Skeletal muscle tissue (tissue), 4 donors: Measurements from ENCODE around the gene TMEM131L. TPM values are rescaled to one million over a fixed set of nuclear protein-coding genes. Genes with fewer than 3 reads are reported as not detected.

Experiments used
- H3K27ac ChIP-seq: one replicate; pipeline ENCODE4 v1.7.0; 2013; ENCODE audit warnings: mild to moderate bottlenecking, low read depth, low read length, inconsistent platforms
- H3K27me3 ChIP-seq, 3 donors: one replicate each; pipeline ENCODE4 v1.7.0; 2013; ENCODE audit warnings: low read length in 3 of 3; ENCODE audit not compliant: control insufficient read depth in 3 of 3, insufficient read depth in 3 of 3
- H3K36me3 ChIP-seq, 3 donors: one replicate each; pipeline ENCODE4 v1.7.0; 2013; ENCODE audit warnings: low read length in 3 of 3; ENCODE audit not compliant: control insufficient read depth in 3 of 3, insufficient read depth in 3 of 3
- H3K4me1 ChIP-seq, 3 donors: one replicate each; pipeline ENCODE4 v1.7.0; 2013; ENCODE audit warnings: low read length in 3 of 3, mild to moderate bottlenecking in 3 of 3; ENCODE audit not compliant: control insufficient read depth in 3 of 3, insufficient read depth in 3 of 3
- H3K4me3 ChIP-seq, 3 donors: one replicate each; pipeline ENCODE4 v1.7.0; 2013; ENCODE audit warnings: low read length in 3 of 3
- H3K9ac ChIP-seq, 3 donors: one replicate each; pipeline ENCODE4 v1.7.0; 2013; ENCODE audit warnings: low read length in 3 of 3, mild to moderate bottlenecking in 3 of 3, moderate library complexity in 2 of 3, low read depth in 1 of 3
- H3K9me3 ChIP-seq, 3 donors: one replicate each; pipeline ENCODE4 v1.7.0; 2013; ENCODE audit warnings: low read length in 3 of 3; ENCODE audit not compliant: control insufficient read depth in 3 of 3
- total RNA-seq: library from RNA; depleted of rRNA; stranded (reverse); fragments of >200 nt; gene quantifications from one replicate; pipeline ENCODE4 v1.2.3, GENCODE V29; 2014
- donor health status: Osteomylitis.

Gene TMEM131L
- total RNA-seq, 1 donor from 2014 or later = 69.4 TPM

- Histone ChIP-seq H3K9me3 (no peaks in the 10 kb centered on the region), H3K4me3 (peak overlapping the region in 1 of 3 donors; percentile 24), H3K4me1 (peaks cover 30 to 40% (median 31%) of the 10 kb centered on the region in 3 donors)
These were observed 5.5 kb downstream of the TMEM131L start for GRCh38 chr4:153471698-153472093.

DNA sequence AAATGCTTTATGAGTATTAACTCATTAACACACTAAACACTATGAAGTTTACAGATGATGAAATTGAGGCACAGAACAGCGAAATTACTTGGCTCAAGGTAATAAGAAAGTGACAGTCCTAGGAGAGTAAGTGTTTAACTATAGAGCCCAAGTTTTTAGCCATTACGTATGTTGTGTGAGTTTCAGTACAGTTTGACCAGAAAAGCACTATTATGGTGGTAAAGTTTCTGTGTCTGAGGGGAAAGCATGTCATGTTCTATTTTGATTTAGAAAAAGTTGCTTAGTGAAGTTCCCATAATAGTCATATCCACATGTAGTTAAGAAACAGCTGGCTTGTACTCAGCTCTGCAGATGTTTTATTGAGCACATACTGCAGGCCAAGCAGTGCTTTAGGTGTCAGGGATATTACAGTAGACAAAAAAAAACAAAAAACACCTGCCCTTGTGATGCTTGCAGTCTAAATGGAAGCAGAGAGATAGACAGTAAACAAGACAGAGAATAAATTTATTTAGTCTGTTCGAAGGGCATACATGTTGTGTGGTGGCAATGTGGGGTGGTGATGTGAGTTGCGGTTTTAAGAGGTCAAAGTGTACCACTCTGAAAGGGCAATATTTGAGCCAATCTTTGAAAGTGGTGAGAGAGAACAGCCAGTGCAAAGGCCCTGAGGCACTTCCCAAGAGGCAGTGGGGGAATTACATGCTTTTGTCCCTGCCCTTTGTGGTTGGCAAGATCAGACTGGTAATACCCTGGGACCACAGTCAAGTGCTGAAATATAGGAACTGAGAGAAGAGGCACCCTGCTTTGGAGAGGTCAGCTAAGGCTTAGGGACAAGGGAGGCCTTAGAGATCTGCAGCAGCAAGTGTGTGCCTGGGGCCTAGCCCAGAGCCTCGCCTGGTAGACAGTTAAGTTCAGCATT is 6.2 kb downstream of the TMEM131L start:
- H3K4me3 ChIP-seq = no peak overlapping the region
- H3K4me1 ChIP-seq = peaks cover 26 to 40% (median 34%) of the 10 kb centered on the region in 3 donors
- no peak overlapping the region for H3K27ac ChIP-seq
- peak overlapping the region in 1 of 3 donors; percentile 19 for H3K9ac ChIP-seq
- no peaks in the 10 kb centered on the region for H3K9me3 ChIP-seq
- no peaks in the 10 kb centered on the region for H3K27me3 ChIP-seq
- peaks cover 7 to 12% (median 11%) of the 10 kb centered on the region in 3 donors for H3K36me3 ChIP-seq

More at GRCh38 chr4:153471698-153472093, 5.5 kb downstream of the TMEM131L start:
- H3K27ac ChIP-seq = no peak overlapping the region
- no peak overlapping the region for H3K9ac ChIP-seq
- no peaks in the 10 kb centered on the region for H3K27me3 ChIP-seq
- H3K36me3 ChIP-seq = peaks cover 7 to 12% (median 11%) of the 10 kb centered on the region in 3 donors

DNA sequence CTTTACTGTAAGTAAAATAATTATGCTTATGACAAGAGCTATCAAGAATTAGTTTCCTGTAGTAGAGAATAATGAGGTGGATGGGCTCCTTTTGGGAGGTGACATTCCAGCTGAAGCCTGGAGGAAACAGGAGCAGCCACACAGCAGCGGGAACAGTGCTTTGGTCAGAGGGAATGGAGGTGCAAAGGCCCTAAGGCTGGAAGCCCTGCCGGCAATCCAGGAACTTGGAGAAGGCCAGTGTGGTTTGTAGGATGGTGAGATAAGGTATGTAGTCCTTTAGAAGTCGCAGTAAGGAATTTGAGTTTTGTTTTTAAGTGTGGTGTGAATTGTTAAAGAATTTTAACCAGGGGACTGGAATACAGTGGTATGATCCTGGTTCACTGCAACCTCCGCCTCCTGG is 8.1 kb downstream of the TMEM131L start:
- no peaks in the 10 kb centered on the region for H3K9me3 ChIP-seq
- H3K4me1 ChIP-seq = peaks cover 19 to 41% (median 39%) of the 10 kb centered on the region in 3 donors
- peaks cover 7 to 12% (median 11%) of the 10 kb centered on the region in 3 donors for H3K36me3 ChIP-seq
- H3K27ac ChIP-seq = no peak overlapping the region
- H3K4me3 ChIP-seq = no peak overlapping the region
- no peaks in the 10 kb centered on the region for H3K27me3 ChIP-seq
- H3K9ac ChIP-seq = no peak overlapping the region

DNA sequence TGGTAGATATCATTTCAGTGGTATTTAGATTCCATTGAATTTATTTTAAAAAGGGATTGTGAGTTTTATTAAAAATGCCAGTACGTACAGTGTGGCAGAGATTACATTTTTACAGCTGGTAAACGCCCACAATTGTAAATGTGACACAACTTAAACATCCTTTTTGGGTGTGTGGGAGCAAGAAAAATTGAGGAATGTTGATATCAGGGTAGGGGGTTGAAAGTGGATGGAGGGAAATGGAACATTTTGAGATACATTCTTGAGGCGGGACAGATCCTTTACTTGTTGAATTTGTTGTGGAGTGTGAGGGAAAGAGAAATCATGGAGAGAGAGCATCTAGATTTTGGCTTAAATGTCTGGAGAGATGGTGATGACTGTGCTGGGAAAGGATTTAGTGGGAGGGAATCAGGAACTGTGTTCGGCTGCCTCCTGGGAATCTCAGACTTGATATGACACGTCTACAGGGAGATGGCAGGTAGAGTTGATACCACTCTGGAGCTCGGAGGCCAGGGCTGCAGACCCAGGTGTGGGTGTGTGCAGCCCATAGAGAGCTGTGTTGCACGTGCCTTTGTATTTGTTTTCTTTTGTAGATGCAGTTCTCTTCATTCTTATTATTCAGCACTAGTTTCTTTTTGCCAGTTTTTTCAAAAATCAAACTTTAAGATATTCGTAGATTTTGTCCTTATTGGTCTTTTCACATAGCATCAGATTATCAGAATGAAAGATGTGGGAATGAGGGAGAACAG is 10.8 kb downstream of the TMEM131L start:
- peak overlapping the region; percentile 28 for H3K27ac ChIP-seq

DNA sequence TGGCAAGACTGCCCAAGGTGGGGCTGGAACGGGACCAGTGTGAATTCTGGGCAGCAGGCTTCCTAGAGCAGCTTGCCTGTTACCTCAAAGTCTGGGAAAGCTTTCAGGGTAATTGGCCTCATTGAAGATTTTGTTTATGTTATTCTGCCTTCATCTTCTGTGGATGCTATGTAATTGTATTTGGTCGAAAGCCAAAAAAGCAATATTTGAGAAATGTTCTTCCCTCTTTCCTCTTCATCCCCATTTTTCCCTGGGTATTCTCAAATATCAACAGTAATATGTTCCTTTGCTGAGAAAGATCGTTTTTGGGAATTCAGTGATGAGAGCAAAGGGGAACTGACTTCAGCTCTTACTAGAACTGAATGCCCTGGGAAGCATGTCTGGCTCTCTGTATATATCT is 12.9 kb downstream of the TMEM131L start:
- peaks cover 3 to 14% (median 11%) of the 10 kb centered on the region in 3 donors for H3K36me3 ChIP-seq
- peak overlapping the region; percentile 61 for H3K27ac ChIP-seq
- peak overlapping the region in 1 of 3 donors; percentile 18 for H3K9ac ChIP-seq
- no peaks in the 10 kb centered on the region for H3K27me3 ChIP-seq
- no peaks in the 10 kb centered on the region for H3K9me3 ChIP-seq
- H3K4me1 ChIP-seq = peaks cover 19 to 34% (median 22%) of the 10 kb centered on the region in 3 donors
- H3K4me3 ChIP-seq = no peak overlapping the region

More for the DNA sequence above, 10.8 kb downstream of the TMEM131L start:
- Histone ChIP-seq H3K4me3 (no peak overlapping the region), H3K27me3 (no peaks in the 10 kb centered on the region), H3K9me3 (no peaks in the 10 kb centered on the region), H3K36me3 (peaks cover 11 to 18% (median 12%) of the 10 kb centered on the region in 3 donors), H3K9ac (peak overlapping the region in 1 of 3 donors; percentile 14), H3K4me1 (peaks cover 8 to 32% (median 23%) of the 10 kb centered on the region in 3 donors)

- no peak overlapping the region for H3K27ac ChIP-seq
- H3K36me3 ChIP-seq = peaks cover 0 to 6% (median 5%) of the 10 kb centered on the region in 3 donors
- peaks cover 19 to 35% (median 23%) of the 10 kb centered on the region in 3 donors for H3K4me1 ChIP-seq
- no peaks in the 10 kb centered on the region for H3K27me3 ChIP-seq
- no peaks in the 10 kb centered on the region for H3K9me3 ChIP-seq
- no peak overlapping the region for H3K4me3 ChIP-seq
- no peak overlapping the region for H3K9ac ChIP-seq
These were observed 14.5 kb downstream of the TMEM131L start for GRCh38 chr4:153480704-153481103.

- no peak overlapping the region for H3K27ac ChIP-seq
- peaks cover 25 to 42% (median 31%) of the 10 kb centered on the region in 3 donors for H3K4me1 ChIP-seq
- peaks cover 0 to 6% (median 5%) of the 10 kb centered on the region in 3 donors for H3K36me3 ChIP-seq
- no peaks in the 10 kb centered on the region for H3K9me3 ChIP-seq
- no peak overlapping the region for H3K4me3 ChIP-seq
- H3K9ac ChIP-seq = no peak overlapping the region
- H3K27me3 ChIP-seq = no peaks in the 10 kb centered on the region
These were observed 15.3 kb downstream of the TMEM131L start for GRCh38 chr4:153481478-153481877.

- Histone ChIP-seq H3K9me3 (no peaks in the 10 kb centered on the region), H3K4me1 (peaks cover 45 to 61% (median 47%) of the 10 kb centered on the region in 3 donors), H3K27ac (peak overlapping the region; percentile 79)
These were observed 17.6 kb downstream of the TMEM131L start for GRCh38 chr4:153483432-153484418.

GRCh38 chr4:153485359-153485758 is 19.2 kb downstream of the TMEM131L start:
- Histone ChIP-seq H3K4me3 (no peak overlapping the region), H3K27ac (peak overlapping the region; percentile 75), H3K27me3 (no peaks in the 10 kb centered on the region), H3K9ac (no peak overlapping the region), H3K4me1 (peaks cover 53 to 62% (median 56%) of the 10 kb centered on the region in 3 donors), H3K36me3 (peaks cover 0 to 6% (median 5%) of the 10 kb centered on the region in 3 donors), H3K9me3 (no peaks in the 10 kb centered on the region)

More at GRCh38 chr4:153483432-153484418, 17.6 kb downstream of the TMEM131L start:
- H3K36me3 ChIP-seq = peaks cover 0 to 6% (median 5%) of the 10 kb centered on the region in 3 donors
- peak overlapping the region; percentile 52 to 79 (median 63) for H3K9ac ChIP-seq
- peak overlapping the region; percentile 49 to 57 (median 52) for H3K4me3 ChIP-seq
- no peaks in the 10 kb centered on the region for H3K27me3 ChIP-seq
